Measurements from ENCODE around the gene NEIL1.

- TF ChIP-seq CTCF (IDR thresholded peaks at IDR 0.05; ENCODE audit: low read depth, low read length, poor library complexity, severe bottlenecking) = no peak
- TF ChIP-seq EZH2phosphoT487 (IDR thresholded peaks at IDR 0.05; ENCODE audit: borderline replicate concordance, low read length) = no peak
Measured at GRCh38 chr15:75327491-75327890, 19.3 kb upstream of the NEIL1 start.

Measured in DOHH2 (cell line).